ENCODE results near the gene DDIT4L.
"Not testable (repeated sequence)": the region's sequence is repeated elsewhere in the genome, so short reads cannot be mapped to it uniquely, and the experiment has no call there.

DDIT4L gene

GRCh38 chr4:100166297-100167039 is 23.8 kb downstream of the DDIT4L start:
- no peak for DNase-seq (ENCODE audit: low read depth, low spot score)

GRCh38 chr4:100165809-100166208 is 24.5 kb downstream of the DDIT4L start:
- DNase-seq (ENCODE audit: low read depth, low spot score), result no peak

DNA sequence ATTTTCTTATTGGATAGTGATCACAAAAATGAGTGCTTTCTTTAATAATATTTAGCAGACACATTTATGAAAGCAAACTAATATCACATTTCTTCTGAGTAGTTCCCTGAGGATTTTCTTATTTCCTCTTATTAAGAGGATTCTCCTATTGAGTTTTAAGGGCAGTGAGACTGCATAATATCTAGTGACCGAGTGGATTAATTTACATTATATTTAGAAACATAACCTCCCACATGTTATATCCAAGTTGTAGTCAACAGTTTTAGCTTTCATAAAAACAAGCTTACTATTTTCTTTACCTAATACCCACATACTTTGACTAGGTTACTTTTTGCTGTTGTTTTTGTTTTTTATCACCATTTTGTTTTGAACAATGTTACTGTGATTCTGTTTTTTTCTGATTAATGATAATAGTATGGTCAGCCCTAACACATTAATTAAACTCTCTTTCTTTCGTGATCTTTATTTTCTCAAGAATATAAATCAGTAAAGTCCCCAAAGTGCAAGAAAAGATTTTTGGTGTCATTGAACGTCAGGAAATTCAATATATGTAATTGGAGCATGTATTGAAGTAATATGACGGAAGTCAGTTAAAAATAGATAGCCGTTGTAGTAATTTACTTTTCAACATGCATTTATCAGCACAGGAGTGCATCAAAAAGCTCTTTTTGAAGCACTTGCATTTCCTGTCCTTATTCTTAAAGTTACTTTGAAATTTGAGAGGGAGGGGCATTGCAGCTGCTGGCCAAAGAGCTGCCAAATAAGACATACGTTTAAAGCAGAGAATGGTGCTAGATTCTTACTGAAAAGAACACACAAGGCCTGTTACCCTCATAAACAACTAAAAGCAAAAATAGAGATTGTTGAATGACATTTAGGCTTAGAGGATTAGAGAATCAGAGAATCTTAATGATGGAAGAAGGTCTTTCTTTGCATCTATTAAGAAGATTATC is 25.2 kb downstream of the DDIT4L start:
- no peak for DNase-seq (ENCODE audit: low read depth, low spot score)

DNA sequence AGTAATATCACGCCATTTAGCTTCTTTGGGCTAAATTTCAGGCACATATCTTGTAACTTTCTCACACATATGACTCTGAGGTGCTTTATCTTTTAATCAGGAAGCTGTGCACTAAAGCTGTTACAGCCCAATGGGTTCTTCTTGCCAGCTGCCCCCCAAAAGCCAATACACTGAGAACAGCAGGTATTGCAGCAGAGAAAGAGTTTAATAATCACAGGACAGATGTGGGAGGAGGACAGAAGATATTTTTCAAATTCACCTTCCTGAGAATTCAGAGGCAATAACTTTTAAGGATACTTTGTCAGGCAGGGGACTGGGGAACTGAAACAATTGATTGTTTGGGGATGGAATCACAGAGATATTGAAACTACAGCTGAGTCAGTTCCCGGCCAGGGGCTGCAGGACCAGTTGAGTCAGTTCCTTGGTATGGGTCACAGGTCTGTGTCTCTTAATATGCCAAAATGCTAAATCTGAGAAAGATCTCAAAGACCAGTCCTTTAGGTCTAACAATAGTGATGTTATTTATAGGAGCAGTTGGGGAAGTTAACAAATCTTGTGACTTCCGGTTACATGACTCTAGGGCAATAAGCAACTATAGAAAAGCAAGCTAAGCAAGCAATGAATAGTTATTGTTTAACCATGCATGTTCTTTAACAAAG is 28.1 kb downstream of the DDIT4L start:
- no peak for DNase-seq (ENCODE audit: low read depth, low spot score)

GRCh38 chr4:100149190-100149589 is 41.1 kb downstream of the DDIT4L start:
- no peak for DNase-seq (ENCODE audit: low read depth, low spot score)

DNA sequence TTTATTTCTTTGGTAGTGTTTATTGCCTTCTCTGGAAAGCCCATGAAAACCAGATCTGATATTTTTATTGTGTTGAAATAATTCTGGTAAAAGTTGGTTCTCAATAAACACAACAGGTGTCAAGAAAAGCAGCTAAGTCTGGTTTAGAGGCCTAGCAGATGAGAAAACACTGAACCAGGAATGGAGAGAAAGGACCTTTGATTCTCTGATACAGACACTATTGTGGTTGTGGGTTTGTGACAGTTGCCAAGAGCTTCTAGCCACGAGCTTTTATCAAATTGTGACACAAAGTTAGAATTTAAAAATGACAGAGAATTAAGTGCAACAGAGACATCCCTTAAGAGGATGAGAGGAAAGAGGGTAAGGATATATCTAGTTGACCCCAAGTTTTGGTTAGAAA is 42.6 kb downstream of the DDIT4L start:
- DNase-seq (ENCODE audit: low read depth, low spot score), result no peak

DNA sequence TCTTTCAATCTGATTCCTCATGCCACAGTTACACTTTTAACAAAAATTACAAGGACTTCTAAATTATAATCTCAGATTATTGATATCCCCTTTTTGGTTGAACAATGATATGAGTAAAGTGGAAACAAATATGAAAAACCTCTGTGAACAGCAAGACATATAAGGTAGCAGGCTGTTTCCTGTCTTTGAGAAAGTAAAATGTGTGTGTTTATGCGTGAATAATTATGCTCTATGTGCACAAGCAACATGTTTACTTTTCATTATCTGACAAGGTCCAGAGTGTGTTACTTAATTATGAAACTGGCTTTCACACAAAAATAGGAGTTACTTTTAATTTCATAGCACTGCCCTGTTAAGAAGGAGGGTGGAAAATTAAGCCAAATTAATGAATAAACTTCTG is 43.1 kb downstream of the DDIT4L start:
- no peak for DNase-seq (ENCODE audit: low read depth, low spot score)

GRCh38 chr4:100146756-100147155 is 43.5 kb downstream of the DDIT4L start:
- no peak for DNase-seq (ENCODE audit: low read depth, low spot score)

- not testable (repeated sequence) for DNase-seq (ENCODE audit: low read depth, low spot score)
These were observed 52.9 kb downstream of the DDIT4L start for GRCh38 chr4:100137320-100137719.
